Esophagus muscularis mucosa (tissue), 4 donors: ENCODE data around the gene ZFHX3. TPM values are rescaled to one million over a fixed set of nuclear protein-coding genes. Genes with fewer than 3 reads are reported as not detected.

Source experiments
- DNase-seq: peaks from one replicate; pipeline ENCODE4 v3.0.0-alpha.2; 2017; ENCODE audit errors: extremely low spot score
- H3K27ac ChIP-seq, 4 donors: fragments of 200-600 bp; sonication (generic); replicated peaks in 1 of 4; 1 replicate in 3 of 4; 2 replicates in 1 of 4; pipeline ENCODE4 v1.5.1; 2016 to 2019; ENCODE audit warnings: mild to moderate bottlenecking in 1 of 4
- H3K27me3 ChIP-seq, 4 donors: fragments of 200-600 bp; sonication (generic); one replicate each; pipeline versions ENCODE4 v1.5.1 to v1.6.0; 2016 to 2019
- H3K36me3 ChIP-seq, 4 donors: fragments of 200-600 bp; sonication (generic); one replicate each; pipeline ENCODE4 v1.5.1; 2016 to 2019
- H3K4me1 ChIP-seq, 4 donors: fragments of 200-600 bp; sonication (generic); one replicate each; pipeline ENCODE4 v1.5.1; 2016 to 2019
- H3K4me3 ChIP-seq, 4 donors: fragments of 200-600 bp; sonication (generic); 1 replicate in 2 of 4; 2 replicates in 2 of 4; pipeline ENCODE4 v1.5.1; 2016 to 2019; ENCODE audit warnings: mild to moderate bottlenecking in 4 of 4, moderate library complexity in 1 of 4
- H3K9me3 ChIP-seq, 4 donors: fragments of 200-600 bp; sonication (generic); 1 replicate in 3 of 4; 2 replicates in 1 of 4; pipeline ENCODE4 v1.5.1; 2016 to 2019
- EP300 ChIP-seq: sonication (generic); formaldehyde crosslinking; IDR thresholded peaks from one replicate; pipeline ENCODE4 v1.6.1; 2017; ENCODE audit warnings: antibody characterized with exemption
- POLR2A ChIP-seq: fragments of 450-650 bp; IDR thresholded peaks from one replicate; pipeline ENCODE4 v1.6.1; 2017; ENCODE audit warnings: antibody characterized with exemption, moderate library complexity, mild to moderate bottlenecking, low read depth
- POLR2AphosphoS5 ChIP-seq, 2 donors: sonication (generic); formaldehyde crosslinking; IDR thresholded peaks; one replicate each; pipeline ENCODE4 v1.6.1; 2017; ENCODE audit warnings: antibody characterized with exemption in 2 of 2
- WGBS: methylation state at CpG from one replicate; pipeline ENCODE4 v1.1.5; 2018; 5-methylcytosine and 5-hydroxymethylcytosine counted together
- intact Hi-C: fragments of 100-400 bp; cut with DNase I; formaldehyde crosslinking; loops from one replicate; pipeline ENCODE4 v1.15.1; 2023
- total RNA-seq, 4 donors: library from RNA; depleted of rRNA; stranded (reverse); fragments of >200 nt; gene quantifications; one replicate each; pipeline versions ENCODE4 v1.1.0 to v1.2.1, GENCODE V29; 2016
- TF ChIP-seq, protein P1 (sequence below), 3 experiments: fragments of 200-600 bp in 2 of 3; fragments of 450-650 bp in 1 of 3; sonication (generic) in 2 of 3; IDR thresholded peaks; one replicate each; pipeline ENCODE4 v1.5.1; 2017 to 2019; ENCODE audit warnings: antibody characterized with exemption in 3 of 3, mild to moderate bottlenecking in 2 of 3, moderate library complexity in 1 of 3

Gene ZFHX3
- total RNA-seq, 4 donors from 2014 or later, result 25.7 to 53.0 (median 30.6) TPM

DNA sequence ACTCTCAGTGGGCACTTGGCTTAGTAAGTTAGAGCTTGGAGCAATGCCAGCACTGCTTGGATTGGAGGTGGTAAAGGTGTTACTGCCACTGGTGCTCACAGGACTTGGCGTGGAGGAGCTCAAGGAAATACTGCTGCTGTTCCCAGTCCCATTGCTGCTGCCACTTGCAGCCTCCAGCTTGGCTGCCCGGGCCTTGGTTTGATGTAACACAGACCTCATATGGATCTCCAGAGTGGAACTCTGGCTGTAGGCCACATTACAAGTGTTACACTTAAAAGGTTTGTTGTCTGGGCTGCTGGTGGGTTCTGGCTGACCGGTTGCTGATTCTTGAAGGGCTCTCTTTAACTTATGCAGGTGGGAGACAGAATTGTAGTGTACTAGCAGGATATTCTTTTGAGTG, 250.3 kb downstream of the ZFHX3 start:
- TF ChIP-seq POLR2AphosphoS5 (IDR thresholded peaks at IDR 0.05) (no peak), POLR2A (no peak), EP300 (no peak)
- TF ChIP-seq, protein P1, sequence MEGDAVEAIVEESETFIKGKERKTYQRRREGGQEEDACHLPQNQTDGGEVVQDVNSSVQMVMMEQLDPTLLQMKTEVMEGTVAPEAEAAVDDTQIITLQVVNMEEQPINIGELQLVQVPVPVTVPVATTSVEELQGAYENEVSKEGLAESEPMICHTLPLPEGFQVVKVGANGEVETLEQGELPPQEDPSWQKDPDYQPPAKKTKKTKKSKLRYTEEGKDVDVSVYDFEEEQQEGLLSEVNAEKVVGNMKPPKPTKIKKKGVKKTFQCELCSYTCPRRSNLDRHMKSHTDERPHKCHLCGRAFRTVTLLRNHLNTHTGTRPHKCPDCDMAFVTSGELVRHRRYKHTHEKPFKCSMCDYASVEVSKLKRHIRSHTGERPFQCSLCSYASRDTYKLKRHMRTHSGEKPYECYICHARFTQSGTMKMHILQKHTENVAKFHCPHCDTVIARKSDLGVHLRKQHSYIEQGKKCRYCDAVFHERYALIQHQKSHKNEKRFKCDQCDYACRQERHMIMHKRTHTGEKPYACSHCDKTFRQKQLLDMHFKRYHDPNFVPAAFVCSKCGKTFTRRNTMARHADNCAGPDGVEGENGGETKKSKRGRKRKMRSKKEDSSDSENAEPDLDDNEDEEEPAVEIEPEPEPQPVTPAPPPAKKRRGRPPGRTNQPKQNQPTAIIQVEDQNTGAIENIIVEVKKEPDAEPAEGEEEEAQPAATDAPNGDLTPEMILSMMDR (IDR thresholded peaks at IDR 0.05), result no peak
- no peaks in the 10 kb centered on the region for H3K27me3 ChIP-seq
- WGBS, result 69% methylated on average over 3 of the region's 3 CpGs
- peaks cover 0 to 20% (median 0%) of the 10 kb centered on the region in 4 donors for H3K4me1 ChIP-seq
- peaks cover 49 to 79% (median 70%) of the 10 kb centered on the region in 4 donors for H3K36me3 ChIP-seq
- no peaks in the 10 kb centered on the region for H3K9me3 ChIP-seq
- DNase-seq, result no peak
- H3K27ac ChIP-seq, result no peak overlapping the region
- no peak overlapping the region for H3K4me3 ChIP-seq
- intact Hi-C loops, result no loop called here

DNA sequence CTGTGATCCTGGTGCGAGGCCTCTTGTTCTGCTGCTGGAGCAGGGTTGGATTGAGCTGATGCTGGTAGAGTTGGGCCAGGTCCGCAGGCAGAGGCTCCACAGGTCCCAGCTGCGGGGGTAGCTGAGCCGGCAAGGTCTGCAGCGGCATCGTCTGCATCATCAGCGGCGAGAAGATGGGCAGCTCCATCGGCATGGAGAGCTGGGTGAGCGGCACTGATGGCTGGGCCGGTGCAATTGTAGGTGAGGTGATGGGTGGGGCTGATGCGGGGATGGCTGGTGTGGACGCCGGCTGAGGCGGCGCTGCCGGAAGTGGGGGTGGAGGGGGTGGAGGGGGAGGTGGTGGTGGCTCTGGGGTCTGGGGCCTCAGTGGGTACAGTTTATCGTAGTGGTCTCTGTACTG, 251.7 kb downstream of the ZFHX3 start:
- Histone ChIP-seq H3K27ac (no peak overlapping the region), H3K36me3 (peaks cover 49 to 82% (median 77%) of the 10 kb centered on the region in 4 donors), H3K9me3 (no peaks in the 10 kb centered on the region), H3K4me3 (no peak overlapping the region), H3K4me1 (peaks cover 0 to 16% (median 0%) of the 10 kb centered on the region in 4 donors), H3K27me3 (no peaks in the 10 kb centered on the region)
- intact Hi-C loops, result no loop called here
- TF ChIP-seq POLR2A (no peak), POLR2AphosphoS5 (IDR thresholded peaks at IDR 0.05) (no peak), EP300 (no peak)
- TF ChIP-seq, protein P1 (IDR thresholded peaks at IDR 0.05), result no peak
- WGBS, result 98% methylated on average over 14 of the region's 18 CpGs
- DNase-seq, result no peak

DNA sequence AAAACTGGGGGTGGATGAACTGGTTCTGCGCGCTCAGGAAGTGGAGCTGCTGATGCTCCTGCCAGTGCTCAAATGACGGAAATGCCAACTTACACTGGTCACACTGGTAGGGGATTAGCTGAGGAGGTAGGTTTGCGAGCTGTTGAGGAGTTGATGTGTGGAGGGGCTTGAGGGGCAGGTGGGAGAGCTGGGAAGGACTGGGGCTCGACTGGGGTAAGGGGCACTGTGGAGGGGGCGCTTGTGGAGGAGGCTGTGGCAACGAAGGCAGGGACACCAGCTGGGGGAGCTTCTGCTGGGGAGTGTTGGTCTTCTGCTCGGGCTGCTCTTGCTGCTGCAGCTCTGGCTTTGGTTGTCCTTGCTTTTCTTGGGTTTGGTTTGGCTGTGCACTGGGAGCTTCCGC, 252.9 kb downstream of the ZFHX3 start:
- intact Hi-C loops, result no loop called here
- no peak overlapping the region for H3K4me3 ChIP-seq
- peaks cover 0 to 7% (median 0%) of the 10 kb centered on the region in 4 donors for H3K4me1 ChIP-seq
- peaks cover 49 to 92% (median 83%) of the 10 kb centered on the region in 4 donors for H3K36me3 ChIP-seq
- no peaks in the 10 kb centered on the region for H3K27me3 ChIP-seq
- H3K27ac ChIP-seq, result no peak overlapping the region
- no peaks in the 10 kb centered on the region for H3K9me3 ChIP-seq
- 95% methylated on average over 9 of the region's 9 CpGs for WGBS
- no peak for TF ChIP-seq POLR2A
- DNase-seq, result no peak

DNA sequence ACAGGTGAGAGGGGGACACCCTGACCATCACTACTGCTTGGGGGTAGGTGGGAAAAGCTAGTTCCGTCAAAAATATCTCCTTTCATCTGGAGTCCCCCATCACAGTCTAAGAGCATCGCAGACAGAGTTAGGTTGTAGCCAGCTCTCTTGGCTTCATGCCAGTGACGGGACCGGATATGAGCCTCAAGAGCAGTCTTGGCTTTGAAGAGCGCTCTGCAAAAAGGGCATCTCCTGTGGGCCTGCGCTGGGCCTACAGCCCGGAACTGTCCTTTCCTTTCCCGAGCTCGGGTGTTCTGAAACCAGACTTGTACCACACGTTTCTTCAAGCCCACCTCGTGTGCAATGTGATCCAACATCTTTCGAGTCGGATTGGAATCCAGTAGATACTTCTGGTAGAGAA, 253.6 kb downstream of the ZFHX3 start:
- peaks cover 47 to 94% (median 78%) of the 10 kb centered on the region in 4 donors for H3K36me3 ChIP-seq
- intact Hi-C loops, result no loop called here
- peaks cover 0 to 8% (median 0%) of the 10 kb centered on the region in 4 donors for H3K4me1 ChIP-seq
- no peak for TF ChIP-seq EP300
- no peak for TF ChIP-seq POLR2A
- TF ChIP-seq, protein P1 (IDR thresholded peaks at IDR 0.05), result no peak
- TF ChIP-seq POLR2AphosphoS5 (IDR thresholded peaks at IDR 0.05), result no peak
- DNase-seq, result peak; percentile 60
- H3K9me3 ChIP-seq, result no peaks in the 10 kb centered on the region
- WGBS, result 93% methylated on average over 13 of the region's 13 CpGs
- no peaks in the 10 kb centered on the region for H3K27me3 ChIP-seq
- H3K27ac ChIP-seq, result no peak overlapping the region
- no peak overlapping the region for H3K4me3 ChIP-seq

DNA sequence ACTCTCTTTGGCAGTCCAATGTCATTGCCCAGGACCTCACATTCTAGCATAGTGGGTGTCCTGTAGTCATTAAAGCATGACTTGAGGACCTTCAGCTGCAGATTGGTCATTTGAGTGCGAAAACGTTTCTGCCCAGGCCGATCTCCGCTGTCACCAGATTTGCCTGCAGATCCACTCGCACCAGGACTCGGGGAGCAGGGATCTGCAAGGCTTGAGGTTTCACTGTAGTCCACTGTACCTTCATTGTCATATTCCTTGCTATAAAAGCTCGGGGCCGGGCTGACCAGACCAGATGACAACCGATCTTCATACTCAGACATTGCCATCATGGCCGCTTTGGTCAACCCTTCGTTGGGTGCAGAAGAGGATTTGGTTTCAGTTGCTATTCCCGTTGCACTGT, 254.2 kb downstream of the ZFHX3 start:
- Histone ChIP-seq H3K9me3 (no peaks in the 10 kb centered on the region), H3K4me3 (no peak overlapping the region), H3K36me3 (peaks cover 43 to 87% (median 73%) of the 10 kb centered on the region in 4 donors), H3K27me3 (no peaks in the 10 kb centered on the region), H3K27ac (no peak overlapping the region), H3K4me1 (peaks cover 0 to 14% (median 0%) of the 10 kb centered on the region in 4 donors)
- intact Hi-C loops, result no loop called here
- peak; percentile 62 for DNase-seq
- TF ChIP-seq, protein P1 (IDR thresholded peaks at IDR 0.05), result no peak
- TF ChIP-seq POLR2A (no peak), EP300 (no peak), POLR2AphosphoS5 (IDR thresholded peaks at IDR 0.05) (no peak)
- 92% methylated on average over 7 of the region's 12 CpGs for WGBS
